GM18511 (cell line): Measurements from ENCODE around the gene VCY1B.
"Not testable (repeated sequence)": the region's sequence is repeated elsewhere in the genome, so short reads cannot be mapped to it uniquely, and the experiment has no call there.

Source experiments
- ATAC-seq: cut with Tn5 transposase; IDR thresholded peaks from one replicate; pipeline ENCODE4 v1.9.1; 2021; ENCODE audit warnings: mild to moderate bottlenecking, moderate library complexity; ENCODE audit not compliant: unreplicated experiment

The VCY1B gene

GRCh38 chrY:14055927-14056326 lies at the start of gene VCY1B:
VCY1B (plus strand) TSS chrY:14056227; CDS start chrY:14056290, 63 bp downstream.
- not testable (repeated sequence) for ATAC-seq

DNA sequence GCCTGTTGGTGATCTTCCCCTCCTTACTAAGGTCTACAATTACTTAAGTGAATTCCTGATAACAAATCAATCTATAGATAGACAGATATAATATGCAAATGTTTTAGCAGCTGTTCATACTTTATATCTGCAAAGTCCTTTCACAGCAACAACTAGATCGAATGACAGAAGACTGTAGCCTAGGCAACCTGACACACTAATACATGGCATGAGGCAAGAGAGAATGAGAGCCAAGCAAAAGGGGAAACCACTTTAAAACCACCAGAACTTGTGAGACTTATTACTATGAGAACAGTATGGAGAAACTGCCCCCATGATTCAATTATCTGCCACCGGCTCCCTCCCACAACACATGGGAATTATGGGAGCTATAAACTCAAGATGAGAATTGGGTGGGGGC lies 44.1 kb upstream of the VCY1B start:
- not testable (repeated sequence) for ATAC-seq

- not testable (repeated sequence) for ATAC-seq
Observed at GRCh38 chrY:14030395-14030794, 25.6 kb upstream of the VCY1B start.

GRCh38 chrY:14085877-14086276 lies 29.9 kb downstream of the VCY1B start:
- no peak for ATAC-seq
